SIG-M5 treated with dmso at 0.1 percent for 504 hours (cell line): ENCODE measurements around the gene IGF1R.

Experiments used
- DNase-seq: peaks from one replicate; lab custom pipeline; 2025; ENCODE audit not compliant: unreplicated experiment; lab: John Stamatoyannopoulos, UW

The IGF1R gene

GRCh38 chr15:98724048-98724447, 75.7 kb downstream of the IGF1R start:
- DNase-seq: no peak

GRCh38 chr15:98724494-98724893, 76.2 kb downstream of the IGF1R start:
- no peak for DNase-seq

- DNase-seq: no peak
Observed at GRCh38 chr15:98725874-98726273, 77.5 kb downstream of the IGF1R start.

GRCh38 chr15:98727115-98728040, 79.0 kb downstream of the IGF1R start:
- peak; percentile 41 for DNase-seq

- no peak for DNase-seq
Observed at GRCh38 chr15:98728082-98728810, 79.9 kb downstream of the IGF1R start.

GRCh38 chr15:98728811-98729160, 80.4 kb downstream of the IGF1R start:
- DNase-seq: no peak

GRCh38 chr15:98729446-98730042, 81.2 kb downstream of the IGF1R start:
- DNase-seq: no peak

GRCh38 chr15:98730860-98731711, 82.7 kb downstream of the IGF1R start:
- DNase-seq: no peak

GRCh38 chr15:98731712-98732450, 83.5 kb downstream of the IGF1R start:
- DNase-seq: no peak

GRCh38 chr15:98733098-98733497, 84.8 kb downstream of the IGF1R start:
- no peak for DNase-seq

- peak; percentile 57 for DNase-seq
Observed at GRCh38 chr15:98734466-98735199, 86.3 kb downstream of the IGF1R start.

GRCh38 chr15:98735304-98735703, 87.0 kb downstream of the IGF1R start:
- no peak for DNase-seq

- DNase-seq: no peak
Observed at GRCh38 chr15:98735895-98736617, 87.7 kb downstream of the IGF1R start.

GRCh38 chr15:98737159-98737558, 88.8 kb downstream of the IGF1R start:
- no peak for DNase-seq

GRCh38 chr15:98737721-98738120, 89.4 kb downstream of the IGF1R start:
- DNase-seq: no peak

GRCh38 chr15:98738689-98739401, 90.5 kb downstream of the IGF1R start:
- DNase-seq: no peak

- DNase-seq: no peak
Observed at GRCh38 chr15:98740295-98740694, 92.0 kb downstream of the IGF1R start.

GRCh38 chr15:98740963-98741362, 92.6 kb downstream of the IGF1R start:
- DNase-seq: no peak
